NT2/D1 (cell line): ENCODE data around the gene POLR2L.

Source experiments
- DNase-seq: peaks from one replicate; pipeline ENCODE4 v3.0.0-alpha.2; 2011; ENCODE audit warnings: low read depth, low spot score
- H3K27me3 ChIP-seq: 2 replicates; pipeline ENCODE4 v1.6.0; 2011; ENCODE audit warnings: mild to moderate bottlenecking; ENCODE audit not compliant: insufficient read length, insufficient read depth
- H3K36me3 ChIP-seq: 2 replicates; pipeline ENCODE4 v1.6.1; 2011; ENCODE audit warnings: mild to moderate bottlenecking, low read length, mixed read lengths; ENCODE audit not compliant: insufficient read depth, insufficient read length
- H3K4me1 ChIP-seq: 2 replicates; pipeline ENCODE4 v1.5.1; 2011; ENCODE audit not compliant: insufficient read depth, insufficient read length
- H3K4me3 ChIP-seq: 2 replicates; pipeline ENCODE4 v1.5.1; 2011; ENCODE audit warnings: low read depth; ENCODE audit not compliant: insufficient read length
- H3K9ac ChIP-seq: 2 replicates; pipeline ENCODE4 v1.6.0; 2011; ENCODE audit warnings: low read depth; ENCODE audit not compliant: insufficient read length
- H3K9me3 ChIP-seq: 2 replicates; pipeline ENCODE4 v1.5.1; 2011; ENCODE audit warnings: mild to moderate bottlenecking, low read length; ENCODE audit not compliant: insufficient read depth
- SUZ12 ChIP-seq: IDR thresholded peaks from 2 replicates; pipeline ENCODE4 v1.6.1; 2011; ENCODE audit not compliant: insufficient read length, insufficient read depth; ENCODE audit errors: extremely low read depth
- YY1 ChIP-seq: IDR thresholded peaks from 2 replicates; pipeline ENCODE4 v1.6.1; 2011; ENCODE audit not compliant: insufficient read length, insufficient read depth
- ZNF274 ChIP-seq: IDR thresholded peaks from 2 replicates; pipeline ENCODE4 v1.6.1; 2011; ENCODE audit warnings: mild to moderate bottlenecking, low read depth, low read length

The POLR2L gene

GRCh38 chr11:831961-832528 lies 10.3 kb downstream of the POLR2L start:
- H3K4me1 ChIP-seq = peaks cover 39% of the 10 kb centered on the region
- DNase-seq = no peak
- TF ChIP-seq YY1 (no peak), ZNF274 (no peak), SUZ12 (no peak)
- peaks cover 22% of the 10 kb centered on the region for H3K36me3 ChIP-seq
- peaks cover 49% of the 10 kb centered on the region for H3K27me3 ChIP-seq
- H3K9ac ChIP-seq = peak overlapping the region; percentile 88
- H3K4me3 ChIP-seq = peak overlapping the region; percentile 62
- H3K9me3 ChIP-seq = no peaks in the 10 kb centered on the region

- Histone ChIP-seq H3K4me1 (peaks cover 39% of the 10 kb centered on the region), H3K9me3 (no peaks in the 10 kb centered on the region), H3K9ac (peak overlapping the region; percentile 88), H3K36me3 (peaks cover 15% of the 10 kb centered on the region), H3K27me3 (peaks cover 57% of the 10 kb centered on the region), H3K4me3 (peak overlapping the region; percentile 62)
- TF ChIP-seq ZNF274 (no peak), SUZ12 (no peak), YY1 (no peak)
- DNase-seq = no peak
Measured at GRCh38 chr11:831118-831864, 11.0 kb downstream of the POLR2L start.

- no peaks in the 10 kb centered on the region for H3K9me3 ChIP-seq
- peak overlapping the region; percentile 88 for H3K9ac ChIP-seq
- TF ChIP-seq YY1 (no peak), ZNF274 (no peak), SUZ12 (no peak)
- peaks cover 45% of the 10 kb centered on the region for H3K4me1 ChIP-seq
- no peak for DNase-seq
- H3K36me3 ChIP-seq = peaks cover 12% of the 10 kb centered on the region
- peak overlapping the region; percentile 62 for H3K4me3 ChIP-seq
- peaks cover 65% of the 10 kb centered on the region for H3K27me3 ChIP-seq
Measured at GRCh38 chr11:830295-831117, 11.8 kb downstream of the POLR2L start.

GRCh38 chr11:829847-830294 lies 12.5 kb downstream of the POLR2L start:
- TF ChIP-seq YY1 (no peak), ZNF274 (no peak), SUZ12 (no peak)
- Histone ChIP-seq H3K36me3 (peaks cover 14% of the 10 kb centered on the region), H3K4me1 (peaks cover 43% of the 10 kb centered on the region), H3K4me3 (peak overlapping the region; percentile 62), H3K9me3 (no peaks in the 10 kb centered on the region), H3K9ac (peak overlapping the region; percentile 86), H3K27me3 (peaks cover 69% of the 10 kb centered on the region)
- DNase-seq = no peak

- Histone ChIP-seq H3K4me1 (peaks cover 40% of the 10 kb centered on the region), H3K9me3 (no peaks in the 10 kb centered on the region), H3K36me3 (peaks cover 14% of the 10 kb centered on the region), H3K9ac (peak overlapping the region; percentile 86), H3K4me3 (peak overlapping the region; percentile 62), H3K27me3 (peaks cover 69% of the 10 kb centered on the region)
- TF ChIP-seq YY1 = no peak
- TF ChIP-seq SUZ12 = no peak
- no peak for TF ChIP-seq ZNF274
- DNase-seq = no peak
Measured at GRCh38 chr11:829176-829846, 13.0 kb downstream of the POLR2L start.

- Histone ChIP-seq H3K9me3 (no peaks in the 10 kb centered on the region), H3K9ac (peak overlapping the region; percentile 86), H3K36me3 (peaks cover 16% of the 10 kb centered on the region), H3K4me3 (peak overlapping the region; percentile 62), H3K27me3 (peaks cover 69% of the 10 kb centered on the region), H3K4me1 (peaks cover 39% of the 10 kb centered on the region)
- TF ChIP-seq SUZ12 = no peak
- no peak for TF ChIP-seq YY1
- TF ChIP-seq ZNF274 = no peak
- DNase-seq = no peak
Measured at GRCh38 chr11:828506-829175, 13.7 kb downstream of the POLR2L start.
